CD8-positive, alpha-beta memory T cell (primary cell): ENCODE measurements around the gene MSI2. TPM values are rescaled to one million over a fixed set of nuclear protein-coding genes. Genes with fewer than 3 reads are reported as not detected.
A peak's percentile ranks its signal among the peaks of the same experiment; 100 is the strongest.

ENCODE experiments used
- CTCF ChIA-PET: fragments of 350-600 bp; sonication (Branson Sonifier 250); formaldehyde crosslinking; loops from one replicate; lab custom pipeline; 2021; ENCODE audit warnings: antibody characterized with exemption; lab: Charles Lee
- POLR2A ChIA-PET: fragments of 350-600 bp; sonication (Branson Sonifier 250); formaldehyde crosslinking; loops from one replicate; lab custom pipeline; 2021; ENCODE audit warnings: antibody characterized with exemption; lab: Charles Lee
- DNase-seq, 5 donors: peaks; one replicate each; pipeline versions ENCODE4 v3.0.0 to v3.0.0-alpha.2; 2020 to 2022; ENCODE audit warnings: mixed read lengths in 1 of 5
- H3K27ac ChIP-seq: one replicate; pipeline ENCODE4 v1.7.0; 2013; ENCODE audit warnings: low read depth, mild to moderate bottlenecking, low read length, moderate library complexity
- H3K27me3 ChIP-seq: 2 replicates; pipeline ENCODE4 v1.7.0; 2013; ENCODE audit warnings: low read length, mild to moderate bottlenecking; ENCODE audit not compliant: insufficient read depth, poor library complexity, severe bottlenecking
- H3K36me3 ChIP-seq: 2 replicates; pipeline ENCODE4 v1.7.0; 2013; ENCODE audit warnings: mild to moderate bottlenecking, low read length, moderate library complexity; ENCODE audit not compliant: insufficient read depth
- H3K4me1 ChIP-seq: 2 replicates; pipeline ENCODE4 v1.7.0; 2013; ENCODE audit warnings: mild to moderate bottlenecking, low read length, moderate library complexity; ENCODE audit not compliant: insufficient read depth
- H3K4me3 ChIP-seq: 2 replicates; pipeline ENCODE4 v1.7.0; 2013; ENCODE audit warnings: mild to moderate bottlenecking, low read length
- H3K9me3 ChIP-seq: 2 replicates; pipeline ENCODE4 v1.7.0; 2013; ENCODE audit warnings: mild to moderate bottlenecking, low read length
- H3K27ac Mint-ChIP-seq, 8 donors: one replicate each; pipeline ENCODE4 v1.8.0; 2020 to 2021; ENCODE audit warnings: mixed read lengths in 8 of 8, mild to moderate bottlenecking in 6 of 8, inconsistent platforms in 3 of 8, moderate library complexity in 3 of 8
- H3K27me3 Mint-ChIP-seq, 2 donors: one replicate each; pipeline ENCODE4 v1.8.0; 2020 to 2021; ENCODE audit warnings: mixed read lengths in 2 of 2, mild to moderate bottlenecking in 1 of 2, moderate library complexity in 1 of 2
- H3K36me3 Mint-ChIP-seq, 3 donors: one replicate each; pipeline ENCODE4 v1.8.0; 2020 to 2021; ENCODE audit warnings: mixed read lengths in 3 of 3, inconsistent platforms in 1 of 3, mild to moderate bottlenecking in 1 of 3
- H3K4me1 Mint-ChIP-seq, 3 donors: one replicate each; pipeline ENCODE4 v1.8.0; 2020 to 2021; ENCODE audit warnings: mixed read lengths in 3 of 3, inconsistent platforms in 1 of 3, mild to moderate bottlenecking in 1 of 3
- H3K4me3 Mint-ChIP-seq, 7 donors: one replicate each; pipeline ENCODE4 v1.8.0; 2020 to 2021; ENCODE audit warnings: mixed read lengths in 7 of 7, mild to moderate bottlenecking in 6 of 7, moderate library complexity in 4 of 7, inconsistent platforms in 2 of 7
- H3K9me3 Mint-ChIP-seq, 5 donors: one replicate each; pipeline ENCODE4 v1.8.0; 2020 to 2022; ENCODE audit warnings: mixed read lengths in 5 of 5, mild to moderate bottlenecking in 3 of 5, moderate library complexity in 2 of 5, inconsistent platforms in 1 of 5
- polyA plus RNA-seq: library from polyadenylated mRNA; unstranded; fragments of 300-500 nt; fragmentation: Illumina TruSeq; gene quantifications from one replicate; pipeline ENCODE4 v1.2.3, GENCODE V29; 2021
- total RNA-seq, 2 experiments: library from RNA; stranded (reverse); gene quantifications; one replicate each; pipeline ENCODE4 v1.2.3, GENCODE V29; 2021

Gene MSI2
- total and polyA plus RNA-seq, 3 experiments from 2014 or later: 2.3 to 58.0 (median 57.1) TPM

GRCh38 chr17:57465610-57466009, 209.3 kb downstream of the MSI2 start:
- CTCF ChIA-PET: interaction anchor here (1.2 kb wide), 1 partner anchor 15 kb away, joined by 3 read pairs; no protein-coding TSS in a partner anchor
- Mint-ChIP-seq H3K4me1 (peaks cover 33 to 54% (median 40%) of the 10 kb centered on the region in 3 donors), H3K9me3 (no peaks in the 10 kb centered on the region), H3K27ac (peak overlapping the region in 1 of 8 donors; percentile 42), H3K4me3 (no peak overlapping the region), H3K36me3 (peaks cover 0 to 2% (median 0%) of the 10 kb centered on the region in 3 donors), H3K27me3 (no peaks in the 10 kb centered on the region)
- DNase-seq: no peak
- no peak overlapping the region for H3K27ac ChIP-seq
- POLR2A ChIA-PET: no interaction called here
- H3K4me3 ChIP-seq: no peak overlapping the region
- H3K4me1 ChIP-seq: no peaks in the 10 kb centered on the region
- H3K9me3 ChIP-seq: no peaks in the 10 kb centered on the region
- H3K36me3 ChIP-seq: no peaks in the 10 kb centered on the region
- H3K27me3 ChIP-seq: no peaks in the 10 kb centered on the region

DNA sequence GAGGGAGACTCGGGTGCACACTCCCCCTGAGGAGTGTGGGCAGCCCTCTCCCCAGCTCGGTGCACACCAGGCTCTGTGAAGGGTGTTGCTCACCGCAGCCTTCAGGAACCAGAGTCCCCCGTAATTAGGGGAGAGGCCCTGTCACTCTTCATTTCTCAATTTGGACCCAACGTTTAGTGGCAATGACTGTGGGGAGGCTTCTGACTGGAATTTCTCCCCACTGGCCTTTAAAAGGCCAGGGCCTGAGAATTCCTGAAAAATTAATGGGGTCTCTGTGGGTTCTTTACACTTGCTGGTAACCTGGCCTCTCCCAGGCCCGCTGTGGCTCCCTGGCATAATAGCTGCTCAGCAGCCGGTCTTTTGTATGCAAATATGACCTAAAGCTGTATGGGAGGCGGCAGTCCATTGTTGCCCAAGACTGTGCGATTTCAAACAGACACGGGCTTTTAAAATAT, 209.7 kb downstream of the MSI2 start:
- no peaks in the 10 kb centered on the region for H3K27me3 ChIP-seq
- H3K27me3 Mint-ChIP-seq: no peaks in the 10 kb centered on the region
- H3K4me1 Mint-ChIP-seq: peaks cover 29 to 49% (median 36%) of the 10 kb centered on the region in 3 donors
- no peaks in the 10 kb centered on the region for H3K4me1 ChIP-seq
- CTCF ChIA-PET: interaction anchor here (1.1 to 1.2 kb wide), 2 partner anchors 14 to 223 kb away, joined by 3 to 4 read pairs; no protein-coding TSS in a partner anchor
- DNase-seq: no peak
- no peaks in the 10 kb centered on the region for H3K9me3 ChIP-seq
- POLR2A ChIA-PET: no interaction called here
- no peaks in the 10 kb centered on the region for H3K36me3 ChIP-seq
- no peak overlapping the region for H3K27ac Mint-ChIP-seq
- peaks cover 0 to 2% (median 0%) of the 10 kb centered on the region in 3 donors for H3K36me3 Mint-ChIP-seq
- no peaks in the 10 kb centered on the region for H3K9me3 Mint-ChIP-seq
- H3K4me3 Mint-ChIP-seq: no peak overlapping the region
- no peak overlapping the region for H3K4me3 ChIP-seq
- no peak overlapping the region for H3K27ac ChIP-seq

DNA sequence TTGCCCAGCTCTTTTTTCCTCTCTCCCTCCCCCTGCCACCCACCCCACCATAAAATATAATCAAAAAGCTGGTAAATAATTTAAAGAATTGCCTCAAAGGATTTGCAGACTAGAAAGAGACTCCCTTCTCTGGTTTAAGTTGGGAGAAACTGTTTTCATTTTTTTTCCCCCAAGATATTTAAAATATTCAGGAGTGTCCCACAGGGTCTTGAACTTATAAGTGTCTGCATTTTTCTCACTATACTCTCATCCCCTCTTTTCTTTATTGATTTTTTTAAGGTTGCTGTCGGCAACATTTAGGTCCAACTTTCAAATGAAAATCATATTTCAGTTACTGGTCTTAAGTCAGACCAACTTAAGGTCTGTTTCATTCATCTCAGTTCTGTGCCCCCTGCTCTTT, 210.2 kb downstream of the MSI2 start:
- no peaks in the 10 kb centered on the region for H3K27me3 ChIP-seq
- no peak overlapping the region for H3K4me3 Mint-ChIP-seq
- H3K9me3 ChIP-seq: no peaks in the 10 kb centered on the region
- peaks cover 0 to 2% (median 0%) of the 10 kb centered on the region in 3 donors for H3K36me3 Mint-ChIP-seq
- H3K27ac Mint-ChIP-seq: peak overlapping the region in 1 of 8 donors; percentile 17
- POLR2A ChIA-PET: no interaction called here
- H3K4me1 Mint-ChIP-seq: peaks cover 26 to 45% (median 33%) of the 10 kb centered on the region in 3 donors
- CTCF ChIA-PET: interaction anchor here (1.1 to 1.2 kb wide), 2 partner anchors 14 to 224 kb away, joined by 3 to 4 read pairs; no protein-coding TSS in a partner anchor
- no peaks in the 10 kb centered on the region for H3K9me3 Mint-ChIP-seq
- H3K4me3 ChIP-seq: no peak overlapping the region
- H3K4me1 ChIP-seq: no peaks in the 10 kb centered on the region
- no peaks in the 10 kb centered on the region for H3K27me3 Mint-ChIP-seq
- no peak for DNase-seq
- no peak overlapping the region for H3K27ac ChIP-seq
- H3K36me3 ChIP-seq: no peaks in the 10 kb centered on the region

DNA sequence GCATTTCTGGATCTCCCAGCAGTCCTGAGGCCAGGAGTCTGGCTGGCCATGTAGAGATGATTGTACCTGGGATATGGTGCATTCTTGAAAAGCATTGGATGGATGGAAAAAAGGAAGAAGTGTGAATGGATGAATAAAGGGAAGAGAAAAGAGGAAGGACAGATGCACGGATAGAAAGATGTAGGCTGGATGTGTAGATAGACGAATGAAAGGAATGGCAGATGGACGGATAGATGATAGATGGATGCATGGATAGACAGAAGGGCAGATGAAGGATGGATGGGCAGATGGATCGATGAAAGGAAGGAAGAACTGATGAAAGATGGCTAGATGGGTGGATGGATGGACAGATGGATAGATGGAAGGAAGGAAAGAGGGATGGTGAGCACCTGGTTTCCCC, 210.9 kb downstream of the MSI2 start:
- no peak overlapping the region for H3K27ac ChIP-seq
- no peaks in the 10 kb centered on the region for H3K4me1 ChIP-seq
- no peaks in the 10 kb centered on the region for H3K9me3 Mint-ChIP-seq
- H3K4me3 ChIP-seq: no peak overlapping the region
- no peak for DNase-seq
- POLR2A ChIA-PET: no interaction called here
- peak overlapping the region in 4 of 8 donors; percentile 1 to 86 (median 3) for H3K27ac Mint-ChIP-seq
- H3K36me3 Mint-ChIP-seq: peaks cover 0 to 1% (median 0%) of the 10 kb centered on the region in 3 donors
- CTCF ChIA-PET: interaction anchor here (1.1 kb wide), 1 partner anchor 224 kb away, joined by 4 read pairs; no protein-coding TSS in a partner anchor
- no peaks in the 10 kb centered on the region for H3K27me3 ChIP-seq
- H3K9me3 ChIP-seq: no peaks in the 10 kb centered on the region
- no peaks in the 10 kb centered on the region for H3K36me3 ChIP-seq
- no peaks in the 10 kb centered on the region for H3K27me3 Mint-ChIP-seq
- H3K4me1 Mint-ChIP-seq: peaks cover 20 to 38% (median 26%) of the 10 kb centered on the region in 3 donors
- no peak overlapping the region for H3K4me3 Mint-ChIP-seq

GRCh38 chr17:57467801-57468200, 211.5 kb downstream of the MSI2 start:
- ChIA-PET POLR2A (no interaction called here), CTCF (no interaction called here)
- H3K36me3 Mint-ChIP-seq: peaks cover 0 to 1% (median 0%) of the 10 kb centered on the region in 3 donors
- Histone ChIP-seq H3K27me3 (no peaks in the 10 kb centered on the region), H3K36me3 (no peaks in the 10 kb centered on the region), H3K4me1 (no peaks in the 10 kb centered on the region), H3K27ac (no peak overlapping the region), H3K9me3 (no peaks in the 10 kb centered on the region), H3K4me3 (no peak overlapping the region)
- H3K9me3 Mint-ChIP-seq: no peaks in the 10 kb centered on the region
- peak overlapping the region in 1 of 8 donors; percentile 86 for H3K27ac Mint-ChIP-seq
- H3K4me1 Mint-ChIP-seq: peaks cover 18 to 36% (median 20%) of the 10 kb centered on the region in 3 donors
- H3K4me3 Mint-ChIP-seq: no peak overlapping the region
- DNase-seq: no peak
- no peaks in the 10 kb centered on the region for H3K27me3 Mint-ChIP-seq

- POLR2A ChIA-PET: no interaction called here
Measured at GRCh38 chr17:57468932-57469775, 212.8 kb downstream of the MSI2 start.

GRCh38 chr17:57470906-57471305, 214.6 kb downstream of the MSI2 start:
- Histone ChIP-seq H3K36me3 (peaks cover 5% of the 10 kb centered on the region), H3K27ac (no peak overlapping the region), H3K27me3 (no peaks in the 10 kb centered on the region), H3K4me3 (no peak overlapping the region), H3K4me1 (no peaks in the 10 kb centered on the region), H3K9me3 (no peaks in the 10 kb centered on the region)
- peak overlapping the region in 1 of 8 donors; percentile 7 for H3K27ac Mint-ChIP-seq
- ChIA-PET CTCF (no interaction called here), POLR2A (no interaction called here)
- H3K36me3 Mint-ChIP-seq: peaks cover 0 to 4% (median 4%) of the 10 kb centered on the region in 3 donors
- H3K27me3 Mint-ChIP-seq: no peaks in the 10 kb centered on the region
- no peaks in the 10 kb centered on the region for H3K9me3 Mint-ChIP-seq
- no peak for DNase-seq
- no peak overlapping the region for H3K4me3 Mint-ChIP-seq
- H3K4me1 Mint-ChIP-seq: peaks cover 9 to 30% (median 19%) of the 10 kb centered on the region in 3 donors

More at GRCh38 chr17:57468932-57469775, 212.8 kb downstream of the MSI2 start:
- H3K36me3 Mint-ChIP-seq: peaks cover 0 to 4% (median 0%) of the 10 kb centered on the region in 3 donors
- H3K27ac Mint-ChIP-seq: peak overlapping the region in 3 of 8 donors; percentile 12 to 51 (median 46)
- H3K4me1 Mint-ChIP-seq: peaks cover 8 to 29% (median 12%) of the 10 kb centered on the region in 3 donors
- H3K4me3 Mint-ChIP-seq: no peak overlapping the region
- CTCF ChIA-PET: no interaction called here
- Histone ChIP-seq H3K9me3 (no peaks in the 10 kb centered on the region), H3K36me3 (no peaks in the 10 kb centered on the region), H3K27me3 (no peaks in the 10 kb centered on the region), H3K27ac (no peak overlapping the region), H3K4me1 (no peaks in the 10 kb centered on the region), H3K4me3 (no peak overlapping the region)
- H3K9me3 Mint-ChIP-seq: no peaks in the 10 kb centered on the region
- no peak for DNase-seq
- no peaks in the 10 kb centered on the region for H3K27me3 Mint-ChIP-seq

DNA sequence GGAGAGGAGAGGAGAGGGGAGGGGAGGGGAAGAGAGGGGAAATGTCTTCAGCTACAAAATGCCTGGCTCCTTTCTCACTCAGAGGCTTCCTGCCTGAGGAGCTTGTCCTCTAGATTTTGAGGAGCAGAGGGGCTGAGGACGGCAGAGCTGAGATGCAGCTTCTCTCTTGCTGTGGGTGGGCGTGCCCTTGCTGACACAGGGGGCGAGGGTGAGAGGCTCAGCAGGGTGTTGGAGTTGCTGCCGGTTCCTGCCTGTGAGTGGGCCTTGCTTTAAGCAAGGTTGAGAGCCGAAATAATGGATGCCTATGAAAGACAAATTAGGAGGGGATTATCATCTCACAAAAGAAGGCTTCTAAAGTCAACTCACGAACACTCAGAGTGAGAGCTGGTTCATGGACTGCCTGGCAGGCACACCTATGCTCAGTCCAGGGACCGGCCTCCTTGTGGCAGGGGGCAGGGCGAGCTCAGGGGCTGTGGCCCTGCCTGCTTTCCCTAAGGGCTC, 215.6 kb downstream of the MSI2 start:
- H3K27me3 ChIP-seq: no peaks in the 10 kb centered on the region
- Mint-ChIP-seq H3K27me3 (no peaks in the 10 kb centered on the region), H3K4me1 (peaks cover 15 to 30% (median 16%) of the 10 kb centered on the region in 3 donors), H3K9me3 (no peaks in the 10 kb centered on the region), H3K36me3 (peaks cover 0 to 5% (median 4%) of the 10 kb centered on the region in 3 donors), H3K27ac (peak overlapping the region in 1 of 8 donors; percentile 29), H3K4me3 (no peak overlapping the region)
- DNase-seq: no peak
- H3K27ac ChIP-seq: no peak overlapping the region
- H3K4me3 ChIP-seq: no peak overlapping the region
- H3K4me1 ChIP-seq: no peaks in the 10 kb centered on the region
- CTCF ChIA-PET: no interaction called here
- POLR2A ChIA-PET: no interaction called here
- H3K9me3 ChIP-seq: no peaks in the 10 kb centered on the region
- H3K36me3 ChIP-seq: peaks cover 5% of the 10 kb centered on the region
